ENCODE results near the gene NBEAL2.

DNA sequence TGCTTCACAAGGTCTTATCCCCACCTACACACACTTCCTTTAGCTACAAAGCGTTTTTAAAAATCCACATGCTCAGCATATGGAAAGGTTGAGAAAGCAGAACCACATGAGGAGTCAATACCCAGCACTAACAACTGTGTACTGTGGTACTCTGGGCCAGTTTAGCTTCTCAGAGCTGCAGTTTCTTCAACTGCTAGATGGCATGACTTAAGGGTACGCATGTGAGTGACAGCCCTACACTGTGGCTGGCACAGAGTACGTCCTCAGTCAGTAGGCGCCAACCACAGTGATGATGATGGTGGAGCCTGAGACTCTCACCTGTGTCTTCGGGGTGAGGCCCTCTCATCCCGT is 20.3 kb upstream of the NBEAL2 start:
- TF ChIP-seq, protein P1, sequence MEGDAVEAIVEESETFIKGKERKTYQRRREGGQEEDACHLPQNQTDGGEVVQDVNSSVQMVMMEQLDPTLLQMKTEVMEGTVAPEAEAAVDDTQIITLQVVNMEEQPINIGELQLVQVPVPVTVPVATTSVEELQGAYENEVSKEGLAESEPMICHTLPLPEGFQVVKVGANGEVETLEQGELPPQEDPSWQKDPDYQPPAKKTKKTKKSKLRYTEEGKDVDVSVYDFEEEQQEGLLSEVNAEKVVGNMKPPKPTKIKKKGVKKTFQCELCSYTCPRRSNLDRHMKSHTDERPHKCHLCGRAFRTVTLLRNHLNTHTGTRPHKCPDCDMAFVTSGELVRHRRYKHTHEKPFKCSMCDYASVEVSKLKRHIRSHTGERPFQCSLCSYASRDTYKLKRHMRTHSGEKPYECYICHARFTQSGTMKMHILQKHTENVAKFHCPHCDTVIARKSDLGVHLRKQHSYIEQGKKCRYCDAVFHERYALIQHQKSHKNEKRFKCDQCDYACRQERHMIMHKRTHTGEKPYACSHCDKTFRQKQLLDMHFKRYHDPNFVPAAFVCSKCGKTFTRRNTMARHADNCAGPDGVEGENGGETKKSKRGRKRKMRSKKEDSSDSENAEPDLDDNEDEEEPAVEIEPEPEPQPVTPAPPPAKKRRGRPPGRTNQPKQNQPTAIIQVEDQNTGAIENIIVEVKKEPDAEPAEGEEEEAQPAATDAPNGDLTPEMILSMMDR (IDR thresholded peaks at IDR 0.05), result no peak
- TF ChIP-seq POLR2A (IDR thresholded peaks at IDR 0.05), result no peak
